T1000 (cell line): ENCODE data around the gene ZNF273.
"Not testable (repeated sequence)": the region's sequence is repeated elsewhere in the genome, so short reads cannot be mapped to it uniquely, and the experiment has no call there.

ENCODE experiments used
- DNase-seq: peaks from one replicate; lab custom pipeline; 2025; ENCODE audit warnings: mixed read lengths; lab: John Stamatoyannopoulos, UW

Gene ZNF273

GRCh38 chr7:64902806-64903721 lies at the start of gene ZNF273:
Gene ZNF273, plus strand, starts transcription at chr7:64903273. Its CDS starts 45 bp downstream, at chr7:64903318.
- DNase-seq: peak; percentile 82

- no peak for DNase-seq
Measured at GRCh38 chr7:64853679-64854078, 49.4 kb upstream of the ZNF273 start.

- DNase-seq: no peak
Measured at GRCh38 chr7:64854969-64855368, 48.1 kb upstream of the ZNF273 start.

- DNase-seq: no peak
Measured at GRCh38 chr7:64863021-64863420, 40.1 kb upstream of the ZNF273 start.

GRCh38 chr7:64863530-64863929 lies 39.5 kb upstream of the ZNF273 start:
- not testable (repeated sequence) for DNase-seq

GRCh38 chr7:64863969-64864368 lies 39.1 kb upstream of the ZNF273 start:
- DNase-seq: no peak

GRCh38 chr7:64867863-64868440 lies 35.1 kb upstream of the ZNF273 start:
- DNase-seq: no peak

- DNase-seq: no peak
Measured at GRCh38 chr7:64868499-64868898, 34.6 kb upstream of the ZNF273 start.

GRCh38 chr7:64869121-64869725 lies 33.9 kb upstream of the ZNF273 start:
- DNase-seq: no peak

GRCh38 chr7:64869912-64870562 lies 33.0 kb upstream of the ZNF273 start:
- no peak for DNase-seq

GRCh38 chr7:64870656-64871055 lies 32.4 kb upstream of the ZNF273 start:
- no peak for DNase-seq

GRCh38 chr7:64871761-64872160 lies 31.3 kb upstream of the ZNF273 start:
- no peak for DNase-seq

- DNase-seq: no peak
Measured at GRCh38 chr7:64872351-64873154, 30.5 kb upstream of the ZNF273 start.

- DNase-seq: no peak
Measured at GRCh38 chr7:64873155-64873500, 29.9 kb upstream of the ZNF273 start.

GRCh38 chr7:64873517-64873916 lies 29.6 kb upstream of the ZNF273 start:
- no peak for DNase-seq

- DNase-seq: peak; percentile 3
Measured at GRCh38 chr7:64874114-64874513, 29.0 kb upstream of the ZNF273 start.

- DNase-seq: no peak
Measured at GRCh38 chr7:64874562-64875250, 28.4 kb upstream of the ZNF273 start.

GRCh38 chr7:64875258-64875657 lies 27.8 kb upstream of the ZNF273 start:
- no peak for DNase-seq

GRCh38 chr7:64875658-64876406 lies 27.2 kb upstream of the ZNF273 start:
- DNase-seq: no peak
